Vagina (tissue), 2 donors: Measurements from ENCODE around the gene IFT52. TPM values are rescaled to one million over a fixed set of nuclear protein-coding genes. Genes with fewer than 3 reads are reported as not detected.

Source experiments
- DNase-seq, 2 donors: peaks; one replicate each; pipeline ENCODE4 v3.0.0-alpha.2; 2017; ENCODE audit errors: extremely low spot score in 2 of 2
- H3K27ac ChIP-seq: fragments of 200-600 bp; sonication (generic); one replicate; pipeline ENCODE4 v1.5.1; 2019
- H3K27me3 ChIP-seq: fragments of 200-600 bp; sonication (generic); one replicate; pipeline ENCODE4 v1.5.1; 2019
- H3K36me3 ChIP-seq, 2 donors: fragments of 200-600 bp; sonication (generic); one replicate each; pipeline ENCODE4 v1.5.1; 2017 to 2019
- H3K4me1 ChIP-seq: fragments of 200-600 bp; sonication (generic); one replicate; pipeline ENCODE4 v1.5.1; 2019
- H3K4me3 ChIP-seq, 2 donors: fragments of 200-600 bp; sonication (generic); 1 replicate in 1 of 2; 2 replicates in 1 of 2; pipeline ENCODE4 v1.5.1; 2016 to 2019
- H3K9me3 ChIP-seq: fragments of 200-600 bp; sonication (generic); one replicate; pipeline ENCODE4 v1.5.1; 2019
- CTCF ChIP-seq, 3 experiments: fragments of 450-650 bp in 2 of 3; fragments of 200-600 bp in 1 of 3; sonication (generic) in 1 of 3; IDR thresholded peaks; one replicate each; pipeline ENCODE4 v1.5.1; 2017 to 2019; ENCODE audit warnings: antibody characterized with exemption in 3 of 3, mild to moderate bottlenecking in 2 of 3, moderate library complexity in 2 of 3
- POLR2A ChIP-seq, 2 donors: fragments of 450-650 bp; IDR thresholded peaks; one replicate each; pipeline ENCODE4 v1.6.1; 2017; ENCODE audit warnings: antibody characterized with exemption in 2 of 2, mild to moderate bottlenecking in 2 of 2, moderate library complexity in 2 of 2
- POLR2AphosphoS5 ChIP-seq, 2 donors: sonication (generic); formaldehyde crosslinking; IDR thresholded peaks; one replicate each; pipeline ENCODE4 v1.9.0; 2017; ENCODE audit warnings: antibody characterized with exemption in 2 of 2, mild to moderate bottlenecking in 2 of 2, low read depth in 1 of 2; ENCODE audit not compliant: insufficient read depth in 1 of 2
- intact Hi-C: fragments of 100-400 bp; cut with DNase I; formaldehyde crosslinking; loops from one replicate; pipeline ENCODE4 v1.15.1; 2023
- total RNA-seq: library from RNA; depleted of rRNA; stranded (reverse); fragments of >200 nt; gene quantifications from one replicate; pipeline ENCODE4 v1.2.3, GENCODE V29; 2016

The IFT52 gene, protein sequence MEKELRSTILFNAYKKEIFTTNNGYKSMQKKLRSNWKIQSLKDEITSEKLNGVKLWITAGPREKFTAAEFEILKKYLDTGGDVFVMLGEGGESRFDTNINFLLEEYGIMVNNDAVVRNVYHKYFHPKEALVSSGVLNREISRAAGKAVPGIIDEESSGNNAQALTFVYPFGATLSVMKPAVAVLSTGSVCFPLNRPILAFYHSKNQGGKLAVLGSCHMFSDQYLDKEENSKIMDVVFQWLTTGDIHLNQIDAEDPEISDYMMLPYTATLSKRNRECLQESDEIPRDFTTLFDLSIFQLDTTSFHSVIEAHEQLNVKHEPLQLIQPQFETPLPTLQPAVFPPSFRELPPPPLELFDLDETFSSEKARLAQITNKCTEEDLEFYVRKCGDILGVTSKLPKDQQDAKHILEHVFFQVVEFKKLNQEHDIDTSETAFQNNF
- total RNA-seq, result 28.0 TPM

DNA sequence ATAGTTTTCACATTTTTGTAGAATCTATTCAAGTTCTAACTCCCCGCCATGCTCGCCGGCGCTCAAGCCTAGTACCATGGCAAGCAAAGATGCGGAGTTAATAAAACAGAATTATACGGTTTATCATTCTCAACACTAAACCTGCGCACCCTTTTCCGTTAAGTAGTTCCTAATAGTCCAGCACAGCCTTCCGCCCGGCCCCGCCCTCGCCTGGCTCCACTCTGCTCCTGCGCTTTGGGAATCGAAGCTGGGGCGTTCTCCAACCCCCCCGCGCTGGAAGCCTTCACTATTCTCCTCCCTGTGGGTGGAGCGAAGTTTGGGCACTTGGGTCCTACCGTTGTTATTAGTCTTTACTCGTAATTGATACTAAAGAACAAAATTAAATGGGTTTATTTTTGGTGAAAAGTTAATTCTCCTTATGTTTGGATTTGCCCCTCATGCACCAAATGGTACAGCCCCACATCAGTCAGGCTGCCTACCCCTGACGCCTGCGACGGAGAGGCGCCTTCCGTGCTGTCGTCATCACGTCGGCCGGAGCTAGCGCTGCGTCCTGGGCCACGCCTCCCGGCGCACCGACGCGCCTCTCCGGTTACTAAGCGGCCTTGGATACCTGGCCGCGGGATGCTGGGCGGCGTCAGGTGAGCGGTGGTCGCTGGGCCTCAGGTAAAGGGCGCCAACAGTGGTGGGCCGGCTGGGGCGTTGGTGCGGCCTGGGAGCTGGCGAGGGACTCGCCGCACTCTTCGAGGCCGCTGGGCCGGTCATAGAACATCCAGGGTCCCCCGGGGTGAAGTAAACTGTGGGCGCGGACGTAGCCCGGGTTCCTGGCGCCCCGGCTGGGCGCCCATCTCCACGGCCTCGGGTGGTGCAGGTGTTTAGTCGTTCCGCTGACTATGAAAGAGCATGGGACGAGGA lies at the start of gene IFT52:
Gene IFT52, plus strand, starts transcription at position 546 of the 912 bp plus-strand sequence. CDS start 3,762 bp downstream, outside the sequence.
- intact Hi-C loops, result no loop called here
- Histone ChIP-seq H3K27me3 (no peaks in the 10 kb centered on the region), H3K9me3 (no peaks in the 10 kb centered on the region), H3K4me1 (peaks cover 20% of the 10 kb centered on the region), H3K36me3 (peaks cover 0 to 11% of the 10 kb centered on the region in 2 donors), H3K27ac (peak within 1 kb of the TSS; percentile 82), H3K4me3 (peak within 1 kb of the TSS; percentile 81 to 95)
- TF ChIP-seq POLR2A (IDR thresholded peaks at IDR 0.05) (peak in 1 of 2 donors; percentile 38), POLR2AphosphoS5 (IDR thresholded peaks at IDR 0.05; ENCODE audit: insufficient read depth in 1 of 2, low read depth in 1 of 2) (peak; percentile 92 to 96), CTCF (IDR thresholded peaks at IDR 0.05) (no peak)
- DNase-seq, result peak in 1 of 2 donors; percentile 91

DNA sequence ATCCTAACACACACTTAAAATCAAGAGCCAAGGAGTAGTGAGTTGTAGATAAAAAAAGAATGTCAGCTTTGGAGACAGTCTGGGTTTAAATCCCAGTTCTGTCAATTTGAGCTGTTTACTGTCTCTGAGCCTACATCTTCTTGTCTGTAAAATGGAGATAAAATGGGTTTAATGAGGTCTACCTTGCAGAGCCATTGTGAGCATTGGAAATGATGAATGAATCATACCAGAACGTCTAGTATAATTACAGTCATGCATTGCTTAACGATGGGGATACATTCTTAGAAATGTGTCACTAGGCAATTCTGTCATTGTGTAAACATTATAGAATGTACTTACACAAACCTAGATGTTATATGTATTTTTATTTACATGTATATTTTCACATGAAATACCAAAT lies 49.5 kb upstream of the IFT52 start:
- Histone ChIP-seq H3K27ac (no peak overlapping the region), H3K36me3 (no peaks in the 10 kb centered on the region), H3K9me3 (no peaks in the 10 kb centered on the region), H3K4me1 (no peaks in the 10 kb centered on the region), H3K4me3 (no peak overlapping the region), H3K27me3 (no peaks in the 10 kb centered on the region)
- TF ChIP-seq POLR2AphosphoS5 (IDR thresholded peaks at IDR 0.05; ENCODE audit: insufficient read depth in 1 of 2, low read depth in 1 of 2) (peak in 1 of 2 donors; percentile 15), POLR2A (IDR thresholded peaks at IDR 0.05) (no peak), CTCF (IDR thresholded peaks at IDR 0.05) (no peak)
- intact Hi-C loops, result no loop called here
- DNase-seq, result no peak

GRCh38 chr20:43542161-43542560 lies 48.6 kb upstream of the IFT52 start:
- H3K27me3 ChIP-seq, result no peaks in the 10 kb centered on the region
- H3K27ac ChIP-seq, result no peak overlapping the region
- H3K4me3 ChIP-seq, result no peak overlapping the region
- no peaks in the 10 kb centered on the region for H3K4me1 ChIP-seq
- H3K36me3 ChIP-seq, result no peaks in the 10 kb centered on the region
- no peak for DNase-seq
- no peak for TF ChIP-seq CTCF (IDR thresholded peaks at IDR 0.05)
- TF ChIP-seq POLR2A (IDR thresholded peaks at IDR 0.05), result no peak
- H3K9me3 ChIP-seq, result no peaks in the 10 kb centered on the region
- intact Hi-C loops, result no loop called here

DNA sequence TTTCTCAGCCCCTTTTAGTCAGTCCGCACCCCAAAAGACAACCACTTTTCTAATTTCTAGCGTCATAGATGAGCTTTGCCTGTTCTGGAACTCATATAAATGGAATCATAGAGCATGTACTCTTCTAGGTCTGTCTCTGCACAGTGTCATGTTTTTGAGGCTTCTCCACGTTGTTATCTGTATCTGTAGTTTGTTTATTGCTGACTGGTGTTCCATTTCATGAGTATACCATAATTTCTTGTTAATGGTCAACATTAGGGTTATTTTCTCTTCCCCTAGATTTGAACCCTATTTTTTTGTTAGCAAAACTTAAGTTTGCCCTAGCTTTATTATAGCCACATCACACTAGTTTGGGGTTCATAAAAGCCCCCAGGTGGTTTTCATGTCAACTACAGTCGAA lies 48.1 kb upstream of the IFT52 start:
- TF ChIP-seq POLR2A (IDR thresholded peaks at IDR 0.05), result no peak
- Histone ChIP-seq H3K27me3 (no peaks in the 10 kb centered on the region), H3K4me3 (no peak overlapping the region), H3K36me3 (peaks cover 0 to 2% of the 10 kb centered on the region in 2 donors), H3K9me3 (no peaks in the 10 kb centered on the region), H3K4me1 (no peaks in the 10 kb centered on the region), H3K27ac (no peak overlapping the region)
- DNase-seq, result no peak
- intact Hi-C loops, result no loop called here

DNA sequence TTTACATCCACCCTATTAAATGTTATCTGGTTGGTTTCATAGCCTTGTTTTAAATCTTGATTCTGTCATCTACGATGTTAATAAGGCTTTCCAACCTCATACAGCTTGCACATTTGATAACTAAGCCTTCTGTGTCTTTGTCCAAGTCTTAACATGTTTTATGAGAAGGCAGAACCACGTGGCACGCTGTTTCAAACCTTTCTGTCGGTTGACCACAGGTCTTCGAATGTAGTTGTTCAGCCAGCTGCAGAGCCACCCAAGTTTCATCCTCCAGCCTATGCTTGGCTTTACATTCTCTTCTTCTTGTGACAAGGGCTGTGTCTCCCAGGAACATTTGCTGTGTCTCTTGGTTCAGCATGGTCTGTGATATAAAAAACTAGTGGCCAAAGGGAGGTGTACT lies 47.6 kb upstream of the IFT52 start:
- H3K27me3 ChIP-seq, result no peaks in the 10 kb centered on the region
- no peaks in the 10 kb centered on the region for H3K4me1 ChIP-seq
- no peaks in the 10 kb centered on the region for H3K9me3 ChIP-seq
- TF ChIP-seq POLR2A (IDR thresholded peaks at IDR 0.05) (no peak), CTCF (IDR thresholded peaks at IDR 0.05) (no peak), POLR2AphosphoS5 (IDR thresholded peaks at IDR 0.05; ENCODE audit: insufficient read depth in 1 of 2, low read depth in 1 of 2) (no peak)
- H3K4me3 ChIP-seq, result no peak overlapping the region
- peaks cover 0 to 4% of the 10 kb centered on the region in 2 donors for H3K36me3 ChIP-seq
- intact Hi-C loops, result no loop called here
- no peak overlapping the region for H3K27ac ChIP-seq
- DNase-seq, result no peak
